ENCODE measurements around the gene CCL19. TPM values are rescaled to one million over a fixed set of nuclear protein-coding genes. Genes with fewer than 3 reads are reported as not detected.
A peak's percentile ranks its signal among the peaks of the same experiment; 100 is the strongest.

Gene CCL19
- polyA plus RNA-seq, 1 donor = 3.9 TPM

DNA sequence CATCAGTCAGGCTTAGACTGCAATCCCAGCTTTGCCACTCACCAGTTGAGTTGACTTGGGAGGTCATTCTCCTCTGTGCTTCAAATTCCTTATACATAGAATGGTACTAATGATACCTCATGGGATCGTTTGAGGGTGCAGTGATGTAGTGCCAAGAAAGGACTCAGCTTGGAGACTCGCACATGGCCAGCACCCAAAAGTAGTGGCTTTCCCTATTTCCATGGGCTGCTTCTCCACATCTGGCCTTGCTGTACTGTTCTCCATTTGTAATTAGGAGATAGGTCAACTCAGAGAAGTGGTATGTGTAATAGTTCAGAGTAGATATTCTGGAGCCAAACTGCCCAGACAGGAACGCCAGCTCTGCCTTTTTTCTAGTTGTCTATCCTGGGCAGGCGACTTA is 5.5 kb downstream of the CCL19 start:
- DNase-seq = no peak
- WGBS (ENCODE audit: insufficient coverage, low lambda C conversion rate) = no CpG with 5 or more reads among the region's 4 CpGs
- Histone ChIP-seq H3K27me3 (ENCODE audit: control insufficient read depth, insufficient read depth, low read length) (no peaks in the 10 kb centered on the region), H3K4me3 (ENCODE audit: low read length) (no peak overlapping the region), H3K36me3 (ENCODE audit: control insufficient read depth, insufficient read depth, low read length) (no peaks in the 10 kb centered on the region), H3K9me3 (ENCODE audit: control insufficient read depth, low read depth, low read length) (no peaks in the 10 kb centered on the region), H3K27ac (ENCODE audit: low read length) (no peak overlapping the region), H3K4me1 (ENCODE audit: control insufficient read depth, insufficient read depth, low read length) (no peaks in the 10 kb centered on the region)

DNA sequence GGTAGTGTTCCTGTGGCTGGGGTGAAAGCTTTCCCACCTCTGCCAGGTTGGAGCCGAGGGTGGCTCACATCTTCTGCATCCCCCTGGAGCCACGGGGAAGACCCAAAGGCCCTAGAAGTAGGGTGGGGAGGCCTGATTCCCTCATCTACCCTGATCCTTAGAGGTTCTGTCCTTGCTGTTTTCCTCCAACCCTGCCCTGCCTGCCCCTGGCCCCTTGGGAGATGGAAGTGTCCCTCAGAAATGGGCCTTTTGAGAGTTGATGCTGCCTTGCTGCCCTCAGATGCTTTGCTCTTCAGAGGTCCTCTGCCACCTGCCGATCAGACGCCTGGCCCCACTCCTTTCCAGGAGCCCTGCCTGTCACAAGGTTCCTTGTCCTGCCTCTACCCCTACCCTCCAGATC is 6.3 kb downstream of the CCL19 start:
- H3K36me3 ChIP-seq (ENCODE audit: control insufficient read depth, insufficient read depth, low read length) = no peaks in the 10 kb centered on the region
- no peak overlapping the region for H3K27ac ChIP-seq (ENCODE audit: low read length)
- no peak for DNase-seq
- H3K27me3 ChIP-seq (ENCODE audit: control insufficient read depth, insufficient read depth, low read length) = no peaks in the 10 kb centered on the region
- no CpG with 5 or more reads among the region's 4 CpGs for WGBS (ENCODE audit: insufficient coverage, low lambda C conversion rate)
- no peaks in the 10 kb centered on the region for H3K9me3 ChIP-seq (ENCODE audit: control insufficient read depth, low read depth, low read length)
- no peak overlapping the region for H3K4me3 ChIP-seq (ENCODE audit: low read length)
- no peaks in the 10 kb centered on the region for H3K4me1 ChIP-seq (ENCODE audit: control insufficient read depth, insufficient read depth, low read length)

DNA sequence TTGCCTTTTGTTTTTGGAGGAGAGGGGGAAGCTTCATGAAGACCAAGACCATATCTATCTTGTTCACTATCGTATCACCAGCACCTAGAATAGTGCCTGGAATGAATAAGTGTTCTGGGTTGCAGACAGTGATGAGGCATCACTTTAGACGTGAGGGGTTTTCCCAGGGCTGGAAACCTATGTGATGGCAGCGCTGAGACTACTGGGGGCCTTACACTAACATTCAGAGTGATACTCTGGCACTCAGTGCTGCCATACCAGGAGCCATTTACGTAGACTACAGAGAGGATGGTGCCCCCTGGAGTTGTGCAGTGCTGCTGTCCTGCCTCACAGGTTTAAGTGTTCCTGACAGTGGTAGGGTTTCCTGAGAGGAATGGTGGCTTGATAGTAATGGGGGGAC is 6.9 kb downstream of the CCL19 start:
- no peaks in the 10 kb centered on the region for H3K36me3 ChIP-seq (ENCODE audit: control insufficient read depth, insufficient read depth, low read length)
- no peaks in the 10 kb centered on the region for H3K4me1 ChIP-seq (ENCODE audit: control insufficient read depth, insufficient read depth, low read length)
- H3K9me3 ChIP-seq (ENCODE audit: control insufficient read depth, low read depth, low read length) = no peaks in the 10 kb centered on the region
- H3K4me3 ChIP-seq (ENCODE audit: low read length) = no peak overlapping the region
- no peak overlapping the region for H3K27ac ChIP-seq (ENCODE audit: low read length)
- no peak for DNase-seq
- no peaks in the 10 kb centered on the region for H3K27me3 ChIP-seq (ENCODE audit: control insufficient read depth, insufficient read depth, low read length)
- WGBS (ENCODE audit: insufficient coverage, low lambda C conversion rate) = no CpG with 5 or more reads among the region's 4 CpGs

DNA sequence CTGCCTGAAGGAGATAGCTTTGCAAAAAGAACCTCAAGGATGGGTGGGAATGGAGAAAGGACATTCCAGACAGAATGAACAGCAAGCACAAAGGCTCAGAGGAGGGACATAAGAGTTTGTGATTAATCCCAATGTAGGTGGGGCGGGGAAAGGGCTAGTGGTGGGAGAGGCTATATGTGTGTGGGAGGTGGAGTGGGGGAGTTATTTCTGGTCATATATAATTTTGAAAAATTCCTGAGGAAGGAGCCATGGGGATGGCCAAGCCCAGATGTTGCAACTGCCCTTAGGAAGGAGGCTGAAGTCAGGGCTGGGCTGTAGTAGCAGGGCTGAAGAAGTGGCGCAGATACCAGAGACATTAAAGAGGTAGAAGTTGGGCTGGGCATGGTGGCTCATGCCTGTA is 15.2 kb downstream of the CCL19 start:
- DNase-seq = no peak
- no peaks in the 10 kb centered on the region for H3K9me3 ChIP-seq (ENCODE audit: control insufficient read depth, low read depth, low read length)
- 89% methylated on average over 1 of the region's 2 CpGs for WGBS (ENCODE audit: insufficient coverage, low lambda C conversion rate)
- H3K4me1 ChIP-seq (ENCODE audit: control insufficient read depth, insufficient read depth, low read length) = no peaks in the 10 kb centered on the region
- H3K4me3 ChIP-seq (ENCODE audit: low read length) = no peak overlapping the region
- H3K36me3 ChIP-seq (ENCODE audit: control insufficient read depth, insufficient read depth, low read length) = no peaks in the 10 kb centered on the region
- no peak overlapping the region for H3K27ac ChIP-seq (ENCODE audit: low read length)
- H3K27me3 ChIP-seq (ENCODE audit: control insufficient read depth, insufficient read depth, low read length) = no peaks in the 10 kb centered on the region

DNA sequence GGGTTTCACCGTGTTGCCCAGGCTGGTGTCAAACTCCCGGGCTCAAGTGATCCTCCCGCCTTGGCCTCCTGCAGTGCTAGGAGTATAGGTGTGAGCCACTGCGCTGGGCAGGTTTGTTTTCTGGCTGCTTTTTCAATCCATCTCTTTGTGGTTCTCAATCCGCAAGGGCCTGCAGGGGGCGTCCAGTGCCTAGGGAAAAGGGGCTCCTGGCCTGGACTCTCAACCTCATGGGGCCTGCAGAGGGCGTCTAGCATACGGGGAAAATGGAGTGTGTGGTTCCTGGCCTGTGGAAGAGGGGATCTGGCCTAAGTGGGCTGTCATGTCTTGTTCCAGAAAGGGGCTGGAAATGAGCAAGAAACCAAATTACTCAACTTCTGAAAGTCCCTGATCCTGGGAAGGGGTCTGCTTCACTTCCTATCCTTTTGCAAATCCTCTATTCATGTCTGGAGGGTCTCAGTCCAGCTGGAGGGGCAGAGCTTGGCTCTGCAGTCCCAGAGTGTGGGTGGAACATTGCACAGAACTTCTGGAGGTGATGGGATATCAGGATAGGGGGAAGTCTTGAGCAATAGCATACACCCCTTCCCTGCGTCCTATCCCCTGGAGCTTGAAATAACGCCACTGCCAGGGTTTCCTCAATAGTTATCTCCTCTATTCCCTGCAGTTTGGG is 15.9 kb downstream of the CCL19 start:
- no peaks in the 10 kb centered on the region for H3K27me3 ChIP-seq (ENCODE audit: control insufficient read depth, insufficient read depth, low read length)
- WGBS (ENCODE audit: insufficient coverage, low lambda C conversion rate) = no CpG with 5 or more reads among the region's 10 CpGs
- peak; percentile 52 to 67 for DNase-seq

DNA sequence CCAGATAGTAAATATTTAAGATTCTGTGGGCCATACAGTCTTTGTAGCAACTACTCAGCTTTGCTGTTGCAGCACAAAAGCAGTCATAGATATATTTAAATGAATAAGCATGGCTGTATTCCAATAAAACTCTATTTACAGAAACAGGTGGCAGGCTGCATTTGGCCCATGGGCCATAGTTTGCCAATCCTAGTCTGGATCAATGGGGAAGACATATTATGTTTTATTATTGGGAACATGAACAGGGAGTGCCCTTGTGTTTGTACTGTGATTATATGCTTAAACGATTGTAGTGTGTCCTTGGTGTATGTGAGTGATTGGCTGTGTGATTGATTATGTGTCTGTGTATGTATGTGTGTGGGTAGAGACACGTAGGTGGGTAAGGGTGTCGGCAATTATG is 16.6 kb downstream of the CCL19 start:
- WGBS (ENCODE audit: insufficient coverage, low lambda C conversion rate) = no CpG with 5 or more reads among the region's 3 CpGs
- no peak for DNase-seq
- Histone ChIP-seq H3K4me1 (ENCODE audit: control insufficient read depth, insufficient read depth, low read length) (no peaks in the 10 kb centered on the region), H3K27me3 (ENCODE audit: control insufficient read depth, insufficient read depth, low read length) (no peaks in the 10 kb centered on the region), H3K27ac (ENCODE audit: low read length) (no peak overlapping the region), H3K4me3 (ENCODE audit: low read length) (no peak overlapping the region), H3K9me3 (ENCODE audit: control insufficient read depth, low read depth, low read length) (no peaks in the 10 kb centered on the region), H3K36me3 (ENCODE audit: control insufficient read depth, insufficient read depth, low read length) (no peaks in the 10 kb centered on the region)

More for the DNA sequence above, 15.9 kb downstream of the CCL19 start:
- Histone ChIP-seq H3K4me3 (ENCODE audit: low read length) (no peak overlapping the region), H3K4me1 (ENCODE audit: control insufficient read depth, insufficient read depth, low read length) (no peaks in the 10 kb centered on the region), H3K27ac (ENCODE audit: low read length) (no peak overlapping the region), H3K9me3 (ENCODE audit: control insufficient read depth, low read depth, low read length) (no peaks in the 10 kb centered on the region), H3K36me3 (ENCODE audit: control insufficient read depth, insufficient read depth, low read length) (no peaks in the 10 kb centered on the region)

DNA sequence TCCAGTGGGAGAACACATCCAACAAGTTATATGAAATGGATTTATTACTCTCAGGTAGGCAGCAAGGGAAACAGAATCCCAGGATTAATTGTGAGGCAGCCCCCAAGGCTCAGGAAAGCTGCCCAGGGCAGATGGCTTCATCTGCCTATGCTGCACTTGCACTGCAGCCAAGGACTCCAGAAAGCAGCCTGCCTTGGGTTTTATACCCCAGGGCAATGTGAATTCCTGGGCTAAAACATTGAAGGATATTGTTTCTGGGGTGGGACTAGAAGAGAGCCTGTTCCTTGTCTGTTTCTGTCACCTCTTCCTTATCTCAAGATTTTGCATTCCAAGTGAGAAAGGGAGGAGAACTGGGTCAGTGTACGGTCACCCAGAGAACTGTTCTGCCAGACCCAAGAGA is 19.8 kb downstream of the CCL19 start:
- Histone ChIP-seq H3K27me3 (ENCODE audit: control insufficient read depth, insufficient read depth, low read length) (no peaks in the 10 kb centered on the region), H3K4me1 (ENCODE audit: control insufficient read depth, insufficient read depth, low read length) (peaks cover 2% of the 10 kb centered on the region), H3K36me3 (ENCODE audit: control insufficient read depth, insufficient read depth, low read length) (peaks cover 4% of the 10 kb centered on the region), H3K9me3 (ENCODE audit: control insufficient read depth, low read depth, low read length) (no peaks in the 10 kb centered on the region), H3K4me3 (ENCODE audit: low read length) (no peak overlapping the region), H3K27ac (ENCODE audit: low read length) (no peak overlapping the region)
- no peak for DNase-seq
- WGBS (ENCODE audit: insufficient coverage, low lambda C conversion rate) = no CpG with 5 or more reads among the region's 1 CpG

DNA sequence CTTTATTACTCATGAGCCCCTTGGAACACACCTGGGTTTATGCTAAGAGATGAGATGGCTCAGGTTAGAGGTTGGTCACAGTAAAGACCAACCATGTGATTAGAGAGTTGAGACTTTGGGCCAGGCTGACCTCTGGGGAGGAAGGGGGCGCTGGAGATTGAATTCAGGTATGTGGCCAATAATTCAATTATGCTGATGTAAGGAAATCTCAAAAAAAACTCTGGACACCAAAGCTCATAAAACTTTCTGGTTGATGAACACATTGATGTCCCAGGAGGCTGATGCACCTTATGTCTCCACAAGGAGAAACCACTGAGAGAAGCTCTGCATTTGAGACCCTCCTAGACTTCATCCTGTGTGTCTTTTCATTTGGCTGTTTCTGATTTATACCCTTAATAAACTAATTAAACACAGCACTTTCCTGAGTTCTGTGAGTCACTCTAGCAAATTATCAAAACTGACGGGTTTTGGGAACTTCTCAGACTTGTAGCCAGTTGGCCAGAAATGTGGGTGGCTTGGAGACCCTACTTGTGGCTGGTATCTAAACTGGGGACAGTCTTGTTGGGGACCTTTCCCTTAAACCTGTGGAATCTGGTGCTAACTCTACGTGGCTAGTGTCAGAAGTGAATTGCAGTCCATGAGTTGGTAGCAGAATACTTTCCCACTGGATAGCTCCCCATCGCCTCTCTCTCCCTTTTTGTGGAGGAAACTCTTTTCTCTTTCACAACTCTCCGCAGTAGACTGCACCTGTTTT is 21.1 kb downstream of the CCL19 start:
- Histone ChIP-seq H3K36me3 (ENCODE audit: control insufficient read depth, insufficient read depth, low read length) (peaks cover 4% of the 10 kb centered on the region), H3K9me3 (ENCODE audit: control insufficient read depth, low read depth, low read length) (no peaks in the 10 kb centered on the region), H3K27ac (ENCODE audit: low read length) (no peak overlapping the region), H3K4me1 (ENCODE audit: control insufficient read depth, insufficient read depth, low read length) (peaks cover 3% of the 10 kb centered on the region), H3K27me3 (ENCODE audit: control insufficient read depth, insufficient read depth, low read length) (no peaks in the 10 kb centered on the region), H3K4me3 (ENCODE audit: low read length) (no peak overlapping the region)
- DNase-seq = no peak
- no CpG with 5 or more reads among the region's 5 CpGs for WGBS (ENCODE audit: insufficient coverage, low lambda C conversion rate)

DNA sequence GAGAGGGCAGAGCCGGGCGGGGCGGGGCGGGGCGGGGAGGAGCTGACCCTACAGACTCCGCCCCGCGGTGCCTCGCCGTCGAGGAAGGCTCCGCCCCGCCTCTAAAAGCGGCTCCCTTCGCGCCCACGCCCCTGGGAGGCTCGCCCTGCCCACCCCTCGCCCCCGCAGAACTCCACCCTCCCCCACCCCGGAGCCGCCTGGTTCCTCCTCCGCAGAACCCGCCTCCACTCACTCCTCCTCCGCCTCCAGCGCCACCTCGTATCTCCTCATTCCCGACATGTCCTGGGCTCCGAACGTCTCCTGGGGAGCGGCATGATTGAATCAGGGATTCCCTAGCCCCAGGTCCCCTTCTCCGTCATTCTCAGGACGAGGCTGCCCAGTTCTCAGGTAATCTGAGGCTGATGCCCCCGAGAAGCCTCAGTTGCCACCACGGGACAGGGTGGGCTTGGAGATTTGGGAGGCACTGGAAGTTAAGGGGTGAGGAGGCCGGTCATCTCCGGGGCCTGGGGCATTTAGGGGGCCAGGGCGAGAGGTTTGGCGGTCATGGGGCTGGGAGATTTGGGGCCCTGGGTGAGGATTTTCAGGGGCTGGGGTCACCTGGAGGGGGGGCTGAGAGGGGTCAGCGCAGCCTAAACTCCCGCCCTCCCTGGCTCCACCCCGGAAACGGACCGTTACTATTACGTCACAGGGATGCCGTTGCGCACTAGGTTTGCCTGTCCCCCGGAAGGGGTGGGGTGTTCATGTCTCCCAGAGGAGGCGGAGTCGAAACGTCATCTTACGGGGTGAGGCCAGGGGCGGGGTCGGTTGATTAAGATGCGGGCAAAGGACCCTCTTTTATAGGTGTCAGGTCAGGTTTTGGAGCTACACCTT is 25.5 kb downstream of the CCL19 start:
- Histone ChIP-seq H3K9me3 (ENCODE audit: control insufficient read depth, low read depth, low read length) (no peaks in the 10 kb centered on the region), H3K4me3 (ENCODE audit: low read length) (peak overlapping the region; percentile 92), H3K4me1 (ENCODE audit: control insufficient read depth, insufficient read depth, low read length) (peaks cover 9% of the 10 kb centered on the region), H3K36me3 (ENCODE audit: control insufficient read depth, insufficient read depth, low read length) (peaks cover 22% of the 10 kb centered on the region), H3K27me3 (ENCODE audit: control insufficient read depth, insufficient read depth, low read length) (no peaks in the 10 kb centered on the region), H3K27ac (ENCODE audit: low read length) (peak overlapping the region; percentile 100)
- no CpG with 5 or more reads among the region's 55 CpGs for WGBS (ENCODE audit: insufficient coverage, low lambda C conversion rate)
- DNase-seq = peak; percentile 95

DNA sequence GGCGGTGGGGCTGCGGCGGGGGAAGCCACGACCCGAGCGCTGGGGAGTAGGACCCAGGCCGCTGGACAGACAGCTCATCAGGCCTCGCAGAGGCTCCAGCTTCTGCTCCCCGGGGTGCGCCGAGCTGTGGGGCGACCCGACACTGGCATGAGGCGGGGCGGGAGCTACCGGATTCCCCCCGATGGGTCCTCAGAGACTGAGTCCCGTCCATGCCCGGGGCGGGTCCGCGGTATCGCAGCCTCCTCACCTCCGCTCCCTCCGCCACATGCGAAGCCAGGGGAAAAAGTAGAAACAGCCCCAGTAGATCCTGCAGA is 26.1 kb downstream of the CCL19 start:
- H3K4me3 ChIP-seq (ENCODE audit: low read length) = peak overlapping the region; percentile 92
- H3K4me1 ChIP-seq (ENCODE audit: control insufficient read depth, insufficient read depth, low read length) = peaks cover 9% of the 10 kb centered on the region
- no peak for DNase-seq
- H3K36me3 ChIP-seq (ENCODE audit: control insufficient read depth, insufficient read depth, low read length) = peaks cover 28% of the 10 kb centered on the region
- no CpG with 5 or more reads among the region's 26 CpGs for WGBS (ENCODE audit: insufficient coverage, low lambda C conversion rate)
- no peaks in the 10 kb centered on the region for H3K27me3 ChIP-seq (ENCODE audit: control insufficient read depth, insufficient read depth, low read length)
- H3K27ac ChIP-seq (ENCODE audit: low read length) = peak overlapping the region; percentile 83
- no peaks in the 10 kb centered on the region for H3K9me3 ChIP-seq (ENCODE audit: control insufficient read depth, low read depth, low read length)
